Heart left ventricle (tissue), 16 donors: Measurements from ENCODE around the gene UGCG. TPM values are rescaled to one million over a fixed set of nuclear protein-coding genes. Genes with fewer than 3 reads are reported as not detected.
A peak's percentile ranks its signal among the peaks of the same experiment; 100 is the strongest.

ENCODE experiments used
- ATAC-seq, 4 donors: fragments of 200-7000 bp; cut with Tn5 transposase; one replicate each; pipeline ENCODE4 v1.9.1; 2020 to 2022; ENCODE audit warnings: moderate library complexity in 4 of 4, mild to moderate bottlenecking in 3 of 4, moderate number of reproducible peaks in 1 of 4
- DNase-seq, 5 donors: peaks; one replicate each; pipeline ENCODE4 v3.0.0-alpha.2; 2020
- H3K27ac ChIP-seq, 12 donors: fragments of 200-600 bp; sonication (generic) in 4 of 12; one replicate each; pipeline versions ENCODE4 v1.5.0 to v1.8.0; 2016 to 2022; ENCODE audit warnings: mild to moderate bottlenecking in 2 of 12
- H3K27me3 ChIP-seq, 9 donors: fragments of 200-600 bp; sonication (generic) in 2 of 9; one replicate each; pipeline versions ENCODE4 v1.5.1 to v1.8.0; 2016 to 2022; ENCODE audit warnings: mild to moderate bottlenecking in 3 of 9
- H3K36me3 ChIP-seq, 9 donors: fragments of 200-600 bp; sonication (generic) in 2 of 9; one replicate each; pipeline versions ENCODE4 v1.5.0 to v1.8.0; 2018 to 2022; ENCODE audit warnings: mild to moderate bottlenecking in 2 of 9
- H3K4me1 ChIP-seq, 12 donors: fragments of 200-600 bp; sonication (generic) in 4 of 12; one replicate each; pipeline versions ENCODE4 v1.5.0 to v1.8.0; 2016 to 2022; ENCODE audit warnings: mild to moderate bottlenecking in 3 of 12
- H3K4me3 ChIP-seq, 12 donors: fragments of 200-600 bp; sonication (generic) in 4 of 12; one replicate each; pipeline versions ENCODE4 v1.5.0 to v1.8.0; 2017 to 2022; ENCODE audit warnings: mild to moderate bottlenecking in 9 of 12, moderate library complexity in 4 of 12
- H3K9me3 ChIP-seq, 12 donors: fragments of 200-600 bp; sonication (generic) in 4 of 12; one replicate each; pipeline versions ENCODE4 v1.5.0 to v1.8.0; 2016 to 2022; ENCODE audit warnings: mild to moderate bottlenecking in 1 of 12
- CTCF ChIP-seq, 12 donors: fragments of 200-600 bp; sonication (generic) in 4 of 12; IDR thresholded peaks; one replicate each; pipeline versions ENCODE4 v1.5.0 to v1.8.0; 2018 to 2022; ENCODE audit warnings: antibody characterized with exemption in 12 of 12, mild to moderate bottlenecking in 5 of 12
- POLR2A ChIP-seq, 2 donors: fragments of 450-650 bp; IDR thresholded peaks; one replicate each; pipeline ENCODE4 v1.6.1; 2017; ENCODE audit warnings: antibody characterized with exemption in 2 of 2, mild to moderate bottlenecking in 2 of 2, moderate library complexity in 2 of 2
- WGBS, 4 donors: extraction: QIAGEN DNeasy Blood & Tissue Kit in 2 of 4; methylation state at CpG; one replicate each; pipeline versions ENCODE4 v1.1.5 to v1.1.7; 2013 to 2018; 5-methylcytosine and 5-hydroxymethylcytosine counted together
- intact Hi-C, 10 donors: fragments of 100-400 bp; cut with DNase I; formaldehyde crosslinking; loops; one replicate each; pipeline versions ENCODE4 v1.11.1 to v1.14.2; 2022
- polyA plus RNA-seq, 2 donors: library from polyadenylated mRNA; stranded (reverse); fragments of 200-250 nt; gene quantifications; one replicate each; pipeline ENCODE4 v1.2.3, GENCODE V29; 2013
- total RNA-seq, 9 donors: library from RNA; depleted of rRNA in 2 of 9; stranded (reverse); fragments of >200 nt in 2 of 9; fragmentation: NEBNext Ultra II Directional in 3 of 9; extraction: Animal tissue kit (Norgen Biotek cat#: 25700) in 3 of 9; gene quantifications; one replicate each; pipeline versions ENCODE4 v1.1.0 to v1.2.4, GENCODE V29; 2016 to 2023
- donor health status: ischemic (EF 13 %, LVEDD 7.1; RV severe dilation, severe dysfunction).
- donor health status: healthy with polysubstance abuse.
- donor health status: DM: no; HTN: yes; CAD: no.
- donor health status: DM: no; HTN: no; CAD: no.
- donor health status: ischemic (EF 25% LVEDD 6.9; RV normal size, moderate dysfunction).
- donor health status: ischemic (EF 25% LVEDD 5.7; RV mildly dilated, moderate dysfunction).
- donor health status: healthy.
- donor health status: DM: yes; HTN: yes; CAD: no.
- donor health status: ischemic (EF 35%, LVEDD 5.7; RV mildly dilated, moderate dysfunction).
- donor health status: nonischemic (EF 11% LVEDD 7.7; RV severe dilation, severe dysfunction).
- donor health status: DM: yes; HTN: yes; CAD: no.
- donor health status: PGD.
- donor health status: ischemic (EF 29% LVEDD 5.4; RV normal size, mild dysfunction).
- donor health status: nonischemic (EF 23%, LVEDD 6.1; RV moderate dilation, normal function).

UGCG gene
- total and polyA plus RNA-seq, 11 donors, result 10.0 to 52.0 (median 17.5) TPM

- Histone ChIP-seq H3K36me3 (no peaks in the 10 kb centered on the region), H3K4me3 (no peak overlapping the region), H3K9me3 (no peaks in the 10 kb centered on the region), H3K27ac (no peak overlapping the region), H3K27me3 (no peaks in the 10 kb centered on the region), H3K4me1 (peaks cover 0 to 11% (median 0%) of the 10 kb centered on the region in 12 donors)
- intact Hi-C loops, result loop anchor here in 1 of 10 donors (10.0 kb wide), 1 partner anchor 66 kb away; no protein-coding TSS in a partner anchor
- no peak for DNase-seq
- ATAC-seq, result no peak
- 94 to 97% (median 96%) methylated on average over 2 of the region's 2 CpGs for WGBS, 4 donors
- TF ChIP-seq CTCF (IDR thresholded peaks at IDR 0.05), result no peak
- no peak for TF ChIP-seq POLR2A (IDR thresholded peaks at IDR 0.05)
These were observed 74.2 kb downstream of the UGCG start for GRCh38 chr9:111970827-111971226.

- peaks cover 0 to 17% (median 0%) of the 10 kb centered on the region in 12 donors for H3K4me1 ChIP-seq
- ATAC-seq (peak in 1 of 4 donors; percentile 39), DNase-seq (no peak)
- 76 to 86% (median 84%) methylated on average over 12 of the region's 12 CpGs for WGBS, 4 donors
- no peaks in the 10 kb centered on the region for H3K36me3 ChIP-seq
- no peak overlapping the region for H3K4me3 ChIP-seq
- TF ChIP-seq POLR2A (IDR thresholded peaks at IDR 0.05) (no peak), CTCF (IDR thresholded peaks at IDR 0.05) (no peak)
- no peaks in the 10 kb centered on the region for H3K9me3 ChIP-seq
- H3K27me3 ChIP-seq, result no peaks in the 10 kb centered on the region
- no peak overlapping the region for H3K27ac ChIP-seq
- intact Hi-C loops, result loop anchor here in 1 of 10 donors (10.0 kb wide), 1 partner anchor 69 kb away; no protein-coding TSS in a partner anchor
These were observed 77.6 kb downstream of the UGCG start for GRCh38 chr9:111974092-111974681.

DNA sequence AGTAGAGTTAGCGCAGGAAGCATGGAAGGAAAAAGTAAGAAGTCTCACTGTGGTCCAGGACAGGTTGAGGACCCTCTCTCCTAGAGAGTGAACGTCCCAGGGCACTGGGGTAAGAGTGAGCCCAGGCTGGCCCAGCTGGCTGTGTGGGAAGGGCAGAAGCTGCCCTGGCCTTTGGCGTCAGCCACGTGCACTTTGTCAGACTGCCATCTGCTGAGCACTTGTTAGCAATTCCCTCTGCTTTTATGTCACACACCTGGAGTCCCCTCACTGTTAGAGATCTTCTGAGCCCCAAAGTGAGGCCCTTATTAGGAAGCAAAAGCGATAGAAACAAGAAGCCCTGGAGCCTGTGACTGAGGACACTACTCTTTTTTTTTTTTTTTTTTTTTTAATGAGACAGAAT, 79.1 kb downstream of the UGCG start:
- Histone ChIP-seq H3K4me3 (no peak overlapping the region), H3K4me1 (peaks cover 0 to 17% (median 0%) of the 10 kb centered on the region in 12 donors), H3K36me3 (no peaks in the 10 kb centered on the region), H3K27me3 (no peaks in the 10 kb centered on the region), H3K9me3 (no peaks in the 10 kb centered on the region), H3K27ac (no peak overlapping the region)
- no peak for TF ChIP-seq POLR2A (IDR thresholded peaks at IDR 0.05)
- peak in 3 of 12 donors; percentile 10 to 21 (median 12) for TF ChIP-seq CTCF (IDR thresholded peaks at IDR 0.05)
- DNase-seq (peak in 4 of 5 donors; percentile 22 to 66 (median 50)), ATAC-seq (peak; percentile 58 to 80 (median 64))
- 65 to 73% (median 71%) methylated on average over 5 of the region's 5 CpGs for WGBS, 4 donors
- intact Hi-C loops, result loop anchor here in 2 of 10 donors (5.0 to 10.0 kb wide), 2 partner anchors 71 to 213 kb away; no protein-coding TSS in a partner anchor

GRCh38 chr9:111978616-111979015, 82.0 kb downstream of the UGCG start:
- Histone ChIP-seq H3K9me3 (no peaks in the 10 kb centered on the region), H3K27ac (no peak overlapping the region), H3K27me3 (no peaks in the 10 kb centered on the region), H3K36me3 (no peaks in the 10 kb centered on the region), H3K4me1 (peaks cover 0 to 25% (median 0%) of the 10 kb centered on the region in 12 donors), H3K4me3 (no peak overlapping the region)
- WGBS, 4 donors, result 61 to 84% (median 69%) methylated on average over 4 of the region's 4 CpGs
- no peak for DNase-seq
- intact Hi-C loops, result loop anchor here in 2 of 10 donors (5.0 to 10.0 kb wide), 2 partner anchors 74 to 216 kb away; no protein-coding TSS in a partner anchor
- no peak for ATAC-seq
- TF ChIP-seq POLR2A (IDR thresholded peaks at IDR 0.05) (no peak), CTCF (IDR thresholded peaks at IDR 0.05) (no peak)
